ENCODE measurements around the gene SUCLG1.
"Not testable (repeated sequence)": the region's sequence is repeated elsewhere in the genome, so short reads cannot be mapped to it uniquely, and the experiment has no call there.

SUCLG1 gene

GRCh38 chr2:84417453-84418145, 41.5 kb downstream of the SUCLG1 start:
- no peak for DNase-seq

- DNase-seq, result no peak
Observed at GRCh38 chr2:84409531-84409930, 49.5 kb downstream of the SUCLG1 start.

DNA sequence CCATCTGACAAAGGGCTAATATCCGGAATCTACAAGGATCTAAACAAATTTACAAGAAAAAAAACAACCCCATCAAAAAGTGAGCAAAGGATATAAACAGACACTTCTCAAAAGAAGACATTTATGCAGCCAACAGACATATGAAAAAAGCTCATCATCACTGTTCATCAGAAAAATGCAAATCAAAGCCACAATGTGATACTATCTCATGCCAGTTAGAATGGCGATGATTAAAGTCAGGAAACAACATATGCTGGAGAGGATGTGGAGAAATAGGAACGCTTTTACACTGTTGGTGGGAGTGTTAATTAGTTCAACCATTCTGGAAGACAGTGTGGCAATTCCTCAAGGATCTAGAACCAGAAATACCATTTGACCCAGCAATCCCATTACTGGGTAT, 57.0 kb downstream of the SUCLG1 start:
- DNase-seq, result not testable (repeated sequence)

GRCh38 chr2:84399839-84400238, 59.2 kb downstream of the SUCLG1 start:
- DNase-seq, result not testable (repeated sequence)

GRCh38 chr2:84395820-84396219, 63.3 kb downstream of the SUCLG1 start:
- DNase-seq, result no peak

DNA sequence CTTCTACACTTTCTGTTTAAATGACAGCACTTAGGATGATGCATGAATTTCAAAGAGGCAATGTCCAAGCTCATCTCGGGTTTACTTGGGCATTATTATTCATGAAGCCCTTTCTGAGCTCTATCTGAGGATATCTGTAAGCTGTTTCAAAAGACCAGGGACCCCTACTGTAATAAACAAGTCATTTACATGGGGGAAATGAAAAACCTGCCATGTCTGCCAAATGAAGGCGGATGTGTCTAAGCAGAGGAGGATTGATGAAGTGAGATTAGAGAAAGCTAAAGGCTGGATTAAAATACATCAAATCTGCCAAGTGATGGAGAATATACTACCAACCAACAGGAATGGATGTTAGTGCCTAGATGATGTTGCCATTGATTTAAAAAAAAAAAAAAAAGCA, 64.5 kb downstream of the SUCLG1 start:
- no peak for DNase-seq

DNA sequence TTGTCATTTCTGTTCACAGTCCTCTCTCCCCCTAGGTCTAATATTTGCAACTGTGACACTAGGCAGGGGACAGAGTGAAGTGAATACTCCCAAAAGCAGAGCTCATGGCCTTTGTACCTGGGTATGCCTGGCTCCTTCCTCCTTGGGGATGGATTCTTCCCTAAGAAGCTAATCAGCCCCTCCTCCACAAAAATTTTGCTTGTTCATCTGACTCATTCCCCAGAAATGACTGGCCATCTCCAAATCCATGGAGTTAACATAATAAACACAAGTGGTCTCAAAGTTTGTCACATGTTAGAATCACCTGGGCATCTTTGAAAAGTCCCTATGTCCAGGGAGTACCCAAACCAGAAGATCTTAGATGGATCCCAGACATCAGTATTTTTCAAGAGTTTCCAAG, 65.3 kb downstream of the SUCLG1 start:
- DNase-seq, result no peak

DNA sequence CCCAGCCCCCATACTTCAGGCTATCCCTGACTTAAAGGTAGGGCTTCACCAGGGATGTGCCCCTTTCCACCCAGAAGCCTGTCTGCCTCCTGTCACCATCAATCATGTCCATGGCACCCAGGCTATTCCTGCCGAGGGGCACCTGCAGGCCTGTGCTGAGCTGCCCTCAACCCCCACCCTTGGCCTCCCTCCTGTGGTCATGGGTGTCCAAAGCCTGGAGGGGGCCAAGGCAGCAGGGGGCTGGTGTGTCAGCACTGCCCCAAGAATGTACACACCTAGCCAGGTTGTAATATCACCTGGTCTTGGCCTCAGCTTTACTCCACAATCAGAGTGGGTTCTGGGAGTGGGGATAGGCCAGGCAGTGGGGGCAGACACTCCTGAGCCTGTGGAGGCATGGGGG, 69.3 kb downstream of the SUCLG1 start:
- DNase-seq, result no peak

- DNase-seq, result no peak
Observed at GRCh38 chr2:84388921-84389490, 70.1 kb downstream of the SUCLG1 start.

- no peak for DNase-seq
Observed at GRCh38 chr2:84388133-84388532, 70.9 kb downstream of the SUCLG1 start.

DNA sequence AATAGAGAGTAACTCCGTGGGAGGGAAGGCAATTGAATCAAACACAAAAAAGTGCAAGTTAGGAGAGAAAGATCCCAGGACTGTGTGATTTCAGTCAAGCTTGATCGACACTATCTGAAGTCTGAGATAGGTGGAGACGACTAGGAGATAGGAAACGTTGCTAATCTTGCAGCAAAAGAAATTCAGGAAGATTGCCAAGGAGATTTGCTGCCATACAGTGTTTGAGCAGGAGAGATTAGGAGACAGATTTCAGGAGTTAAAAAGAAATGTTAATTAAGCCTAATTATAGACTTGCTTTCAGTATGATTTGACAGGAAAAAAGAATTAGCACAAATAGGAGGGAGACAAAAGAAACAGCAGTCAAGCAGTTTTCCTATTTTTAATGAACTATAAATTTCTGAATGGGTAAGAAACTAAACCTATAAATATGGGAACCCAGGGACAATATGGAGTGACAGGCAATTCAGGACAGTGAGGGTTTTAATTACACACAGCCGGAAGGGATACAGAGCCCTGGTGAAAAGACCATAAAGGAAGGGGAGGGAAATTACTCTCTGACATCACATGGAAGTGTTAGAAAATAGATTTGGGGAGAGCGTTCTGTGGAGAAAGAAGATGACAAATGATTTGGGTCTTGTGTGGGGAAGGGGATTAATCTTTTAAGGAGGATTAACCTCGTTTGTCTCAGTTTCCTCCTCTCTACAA, 72.6 kb downstream of the SUCLG1 start:
- no peak for DNase-seq

- DNase-seq, result no peak
Observed at GRCh38 chr2:84383271-84383670, 75.8 kb downstream of the SUCLG1 start.

DNA sequence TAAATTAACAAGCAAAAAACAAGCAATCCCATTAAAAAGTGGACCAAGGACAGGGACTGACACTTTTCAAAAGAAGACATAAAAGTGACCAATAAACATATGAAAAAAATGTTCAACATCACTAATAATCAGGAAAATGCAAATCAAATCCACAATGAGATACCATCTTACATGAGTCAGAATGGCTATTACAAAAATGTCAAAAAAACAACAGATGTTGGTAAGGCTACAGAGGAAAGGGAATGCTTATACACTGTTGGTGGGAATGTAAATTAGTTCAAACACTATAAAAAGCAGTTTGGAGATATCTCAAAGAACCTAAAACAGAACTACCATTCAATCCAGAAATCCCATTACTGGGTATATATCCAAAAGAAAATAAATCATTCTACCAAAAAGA, 78.2 kb downstream of the SUCLG1 start:
- DNase-seq, result no peak

- no peak for DNase-seq
Observed at GRCh38 chr2:84378960-84379359, 80.1 kb downstream of the SUCLG1 start.

DNA sequence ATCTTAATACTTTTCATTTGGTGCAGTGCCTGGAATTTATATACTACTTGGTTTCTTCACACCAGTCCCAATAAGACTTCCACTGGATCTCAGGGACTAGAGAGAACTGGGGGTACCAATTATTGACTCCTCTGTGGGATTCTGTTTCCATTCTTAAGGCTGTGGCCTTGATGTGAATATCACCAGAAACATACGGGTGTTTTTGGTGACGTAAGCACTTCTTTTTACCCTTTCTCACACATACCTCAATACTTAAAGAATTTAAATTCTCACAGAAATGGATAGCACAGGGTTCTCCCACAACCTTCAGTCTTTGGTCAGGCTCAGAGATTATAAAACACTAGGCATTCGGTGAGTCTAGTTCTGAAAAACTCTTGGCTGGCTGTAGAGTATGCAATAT, 84.1 kb downstream of the SUCLG1 start:
- DNase-seq, result no peak

DNA sequence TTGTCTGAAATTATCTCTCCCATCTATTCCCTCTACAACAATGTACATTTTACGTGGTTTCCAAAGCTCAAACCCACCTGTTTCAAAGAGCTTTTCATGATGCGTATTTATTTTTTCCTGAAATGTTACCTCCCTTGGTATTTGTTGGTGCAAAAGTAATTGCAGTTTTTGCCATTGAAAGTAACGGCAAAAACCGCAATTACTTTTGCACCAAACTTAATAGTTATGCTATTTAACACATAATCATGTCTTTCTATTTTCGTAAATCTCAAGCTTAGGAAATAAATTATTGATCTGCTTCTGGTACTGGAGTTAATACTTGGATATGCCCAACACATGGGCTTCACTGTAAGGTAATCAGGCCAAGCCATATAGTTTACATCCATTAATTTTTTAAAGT, 85.2 kb downstream of the SUCLG1 start:
- no peak for DNase-seq
